GM21619 (cell line): Measurements from ENCODE around the gene ZNF511.
A peak's percentile ranks its signal among the peaks of the same experiment; 100 is the strongest.

Experiments used
- ATAC-seq: cut with Tn5 transposase; IDR thresholded peaks from one replicate; pipeline ENCODE4 v1.9.1; 2021; ENCODE audit not compliant: unreplicated experiment

Gene ZNF511

DNA sequence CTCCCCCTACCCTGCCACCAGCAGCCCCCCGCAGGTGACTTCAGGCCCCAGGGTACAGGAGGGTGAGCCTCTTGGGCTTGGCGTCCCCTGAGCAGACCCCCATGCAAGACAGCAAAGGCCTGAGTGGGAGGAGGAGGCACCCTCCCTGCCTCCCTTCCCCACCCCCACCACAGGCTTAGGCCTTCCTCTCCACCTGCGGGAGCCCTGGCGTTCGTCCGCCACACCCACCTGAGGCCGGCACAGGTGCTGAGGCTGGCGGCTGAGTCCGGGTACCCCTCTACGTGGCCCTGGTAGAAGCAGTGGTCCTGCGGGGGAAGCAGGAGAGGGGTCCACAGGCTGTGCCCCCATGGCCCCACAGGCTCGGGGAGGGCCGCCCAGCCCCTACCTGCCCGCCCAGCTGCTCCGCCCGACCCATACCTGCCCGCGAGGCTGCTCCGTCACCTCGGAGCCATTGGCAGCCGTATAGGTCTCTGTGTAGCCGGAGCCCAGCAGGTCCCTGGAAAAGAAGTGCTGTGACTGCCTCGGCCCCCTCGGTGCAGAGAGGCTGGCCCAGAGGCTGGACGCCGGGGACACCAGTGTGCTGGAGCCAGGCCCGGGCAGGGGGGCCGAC lies 35.1 kb upstream of the ZNF511 start:
- ATAC-seq: no peak

- peak; percentile 45 for ATAC-seq
Observed at GRCh38 chr10:133274751-133275683, 33.7 kb upstream of the ZNF511 start.

GRCh38 chr10:133275684-133276092 lies 33.0 kb upstream of the ZNF511 start:
- peak; percentile 26 for ATAC-seq

DNA sequence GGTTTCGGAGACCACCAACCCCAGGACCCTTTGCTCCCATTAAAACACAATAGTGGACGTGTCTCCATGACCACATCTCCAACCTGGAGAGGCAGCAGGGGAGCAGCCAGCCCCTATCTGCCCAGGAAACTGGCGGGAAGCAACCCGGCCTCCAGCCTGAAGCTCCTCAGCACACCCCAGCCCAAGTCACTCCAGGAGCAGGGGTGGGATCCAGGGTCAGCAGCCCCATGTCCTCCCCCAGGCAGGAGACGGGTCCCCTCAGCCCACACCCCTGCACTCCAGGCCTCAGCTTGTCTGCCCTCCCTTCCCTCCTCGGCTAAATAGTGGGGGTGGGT lies 32.6 kb upstream of the ZNF511 start:
- ATAC-seq: peak; percentile 0

DNA sequence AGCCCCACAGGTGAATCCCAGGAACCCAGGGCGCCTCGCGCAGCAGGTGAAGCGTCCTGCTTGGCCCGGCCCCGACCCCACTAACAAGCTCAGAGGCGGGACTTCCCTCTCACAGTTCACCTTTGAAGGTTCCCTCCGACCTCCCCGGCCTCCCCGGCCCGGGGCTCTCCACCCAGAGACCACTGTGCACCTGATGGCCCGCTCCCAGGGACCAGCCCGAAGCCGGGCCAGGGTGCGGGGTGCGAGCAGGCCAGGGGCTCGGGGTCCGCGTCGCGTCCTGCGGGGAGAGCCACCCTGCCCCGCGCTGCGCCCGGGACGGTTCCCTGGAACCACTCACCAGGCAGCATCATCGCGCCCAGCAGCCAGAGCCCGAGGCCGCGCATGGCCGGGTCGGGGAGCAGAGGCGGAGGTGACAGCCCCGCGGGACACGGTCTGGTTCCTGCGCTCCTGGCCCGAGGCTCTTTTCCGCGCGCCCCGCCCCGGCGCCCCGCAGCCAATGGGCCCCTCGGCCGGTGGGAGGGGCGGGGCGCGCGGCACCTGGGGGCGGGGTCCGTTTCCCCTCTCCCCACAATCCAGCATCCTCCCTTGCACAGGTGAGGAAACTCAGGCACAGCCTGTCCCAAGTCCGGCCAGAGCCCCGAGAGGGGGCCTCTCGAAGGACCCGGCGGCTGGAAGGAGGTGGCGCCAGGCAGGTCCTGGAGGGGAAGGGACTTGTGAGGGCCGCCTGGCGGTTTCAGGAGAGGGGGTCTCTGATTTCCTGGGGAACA lies 32.1 kb upstream of the ZNF511 start, which contains the start of gene ADAM8:
TSS of gene ADAM8 (minus strand) at position 434 of the 767 bp plus-strand sequence. CDS start at position 383, 51 bp downstream.
- ATAC-seq: peak; percentile 46

GRCh38 chr10:133277277-133277992 lies 31.3 kb upstream of the ZNF511 start:
- no peak for ATAC-seq

DNA sequence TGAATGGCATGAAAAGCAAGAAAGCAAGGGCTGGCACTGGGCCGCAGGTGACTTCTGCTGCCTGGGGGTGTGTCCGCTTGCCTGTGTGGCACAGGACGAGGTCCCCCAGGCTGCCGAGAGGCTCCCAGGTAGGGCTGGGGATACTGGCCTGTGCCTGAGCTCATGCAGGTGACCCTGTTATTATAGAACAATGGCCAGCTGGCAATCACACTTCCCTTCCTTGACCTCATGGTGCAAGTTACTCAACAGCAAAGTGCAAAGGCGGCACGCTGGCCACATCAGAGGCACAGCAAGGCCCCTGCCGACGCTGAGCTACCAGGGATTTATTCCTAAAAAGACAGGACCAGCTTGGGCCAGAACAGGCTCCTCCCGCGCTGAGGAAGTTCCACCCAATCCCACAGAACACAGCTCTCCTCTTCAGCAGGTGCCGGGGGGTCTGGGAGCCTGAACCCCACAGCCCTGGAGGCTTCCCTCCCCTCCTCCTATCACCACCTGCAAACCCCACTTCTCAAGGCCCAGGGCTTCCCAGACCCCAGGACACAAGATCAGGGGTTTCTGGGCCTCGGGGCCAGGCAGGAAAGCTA lies 30.6 kb upstream of the ZNF511 start:
- ATAC-seq: no peak

GRCh38 chr10:133278577-133279265 lies 30.0 kb upstream of the ZNF511 start:
- peak; percentile 40 for ATAC-seq

GRCh38 chr10:133279326-133280226 lies 29.1 kb upstream of the ZNF511 start:
- ATAC-seq: no peak

DNA sequence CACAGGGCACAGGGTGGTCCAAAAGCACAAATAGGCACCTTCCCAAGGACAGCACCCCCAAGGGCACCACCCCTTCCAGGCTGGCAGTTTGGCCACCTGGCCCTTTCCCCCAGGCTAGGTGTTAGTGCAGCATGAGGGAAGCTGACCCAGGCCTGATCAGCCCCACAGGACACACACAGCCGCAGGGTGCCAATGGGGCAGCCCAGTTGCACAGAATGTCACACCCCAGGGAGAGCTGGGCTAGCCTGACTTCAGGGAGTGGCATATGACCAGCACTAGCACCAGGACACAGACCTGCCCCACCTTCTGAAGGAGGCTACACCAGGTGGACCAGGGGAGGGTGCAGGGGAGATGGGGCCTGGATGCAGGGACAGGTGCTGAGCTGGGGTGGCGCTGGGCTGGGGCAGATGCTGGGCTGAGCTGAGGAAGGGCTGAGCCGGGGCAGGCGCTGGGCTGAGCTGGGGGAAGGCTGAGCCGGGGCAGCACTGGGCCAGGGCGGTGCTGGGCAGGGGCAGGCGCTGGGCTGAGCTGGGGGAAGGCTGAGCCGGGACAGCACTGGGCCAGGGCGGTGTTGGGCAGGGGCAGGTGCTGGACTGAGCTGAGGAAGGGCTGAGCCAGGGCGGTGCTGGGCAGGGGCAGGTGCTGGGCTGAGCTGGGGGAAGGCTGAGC lies 28.2 kb upstream of the ZNF511 start:
- ATAC-seq: no peak

DNA sequence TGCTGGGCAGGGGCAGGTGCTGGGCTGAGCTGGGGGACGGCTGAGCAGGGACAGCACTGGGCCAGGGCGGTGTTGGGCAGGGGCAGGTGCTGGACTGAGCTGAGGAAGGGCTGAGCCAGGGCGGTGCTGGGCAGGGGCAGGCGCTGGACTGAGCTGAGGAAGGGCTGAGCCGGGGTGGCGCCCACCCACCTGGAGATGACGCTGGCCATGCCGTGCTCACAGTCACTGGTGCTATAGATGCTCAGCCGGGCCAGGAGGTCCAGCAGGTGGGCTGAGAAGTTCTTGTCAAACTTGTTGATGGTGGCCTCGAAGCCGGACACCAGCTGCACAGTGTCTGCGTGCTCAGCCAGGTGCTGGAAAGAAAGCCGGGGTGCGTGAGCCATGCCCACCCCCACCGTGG lies 27.6 kb upstream of the ZNF511 start:
- ATAC-seq: no peak

- no peak for ATAC-seq
Observed at GRCh38 chr10:133281628-133282372, 26.9 kb upstream of the ZNF511 start.

DNA sequence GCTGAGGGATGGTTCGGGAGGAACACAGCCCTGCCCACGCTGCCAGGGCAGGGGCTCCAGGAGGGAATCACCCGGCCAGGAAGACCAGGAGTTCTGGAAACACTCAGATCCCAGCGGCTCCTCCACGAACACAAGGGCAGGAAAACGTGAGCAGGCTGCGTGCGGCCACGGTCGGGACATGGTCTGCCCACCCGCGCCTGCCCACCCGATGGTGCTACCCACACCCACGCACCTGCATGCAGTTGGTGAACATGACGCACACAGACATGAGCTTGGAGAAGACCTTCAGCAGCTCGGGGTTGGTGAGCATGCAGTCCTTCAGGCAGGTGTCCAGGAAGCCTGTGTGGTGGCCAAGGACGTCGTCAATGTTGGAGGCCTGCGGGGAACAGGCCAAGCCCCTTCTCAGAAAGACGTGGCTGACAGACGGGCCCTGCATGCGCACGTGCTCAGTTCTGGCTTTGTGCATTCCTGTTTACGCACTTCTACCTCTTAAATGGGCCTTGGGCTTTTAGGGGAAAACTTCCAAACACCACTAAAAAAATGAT lies 25.8 kb upstream of the ZNF511 start:
- no peak for ATAC-seq

- no peak for ATAC-seq
Observed at GRCh38 chr10:133283931-133284330, 24.8 kb upstream of the ZNF511 start.

- ATAC-seq: no peak
Observed at GRCh38 chr10:133285217-133285616, 23.5 kb upstream of the ZNF511 start.

DNA sequence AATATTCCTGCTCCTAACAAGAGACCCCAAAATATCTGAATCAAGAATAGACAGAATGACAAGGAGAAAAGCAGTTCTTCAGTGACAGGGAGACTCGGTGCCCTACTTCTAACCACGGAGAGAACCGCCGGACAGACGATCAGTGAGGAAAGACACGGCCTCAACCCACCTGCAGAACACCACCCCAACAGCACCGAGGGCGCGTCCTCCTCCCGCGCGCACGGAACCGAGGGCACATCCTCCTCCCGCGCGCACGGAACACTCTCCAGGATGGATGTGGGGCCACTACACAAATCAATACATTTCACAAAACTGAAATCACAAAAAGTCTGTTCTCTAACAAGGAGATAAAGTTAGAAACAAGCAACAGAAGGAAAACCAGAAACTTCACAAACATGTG lies 22.3 kb upstream of the ZNF511 start:
- no peak for ATAC-seq

GRCh38 chr10:133287832-133288500 lies 20.7 kb upstream of the ZNF511 start:
- ATAC-seq: no peak
